DND-41 (cell line): ENCODE data around the gene IRS2.
A peak's percentile ranks its signal among the peaks of the same experiment; 100 is the strongest.

Experiments
- ATAC-seq: fragments of 200-7000 bp; cut with Tn5 transposase; 3 replicates; pipeline ENCODE4 v1.9.1; 2021; ENCODE audit warnings: low read depth; ENCODE audit not compliant: insufficient read depth
- DNase-seq: peaks from one replicate; pipeline ENCODE4 v3.0.0-alpha.2; 2020
- H2AFZ ChIP-seq: 2 replicates; pipeline ENCODE4 v1.6.0; 2012; ENCODE audit warnings: low read depth, low read length
- H3K27ac ChIP-seq: 2 replicates; pipeline ENCODE4 v1.5.1; 2012; ENCODE audit warnings: low read length, inconsistent platforms
- H3K27me3 ChIP-seq: fragments of 200-600 bp; sonication (generic); 2 replicates; pipeline ENCODE4 v1.6.0; 2012; ENCODE audit warnings: low read length, mild to moderate bottlenecking, inconsistent platforms; ENCODE audit not compliant: insufficient read depth, poor library complexity
- H3K36me3 ChIP-seq: 2 replicates; pipeline ENCODE4 v1.5.1; 2012; ENCODE audit warnings: low read length, inconsistent platforms; ENCODE audit not compliant: insufficient read depth
- H3K4me1 ChIP-seq: 2 replicates; pipeline ENCODE4 v1.5.1; 2012; ENCODE audit warnings: mild to moderate bottlenecking, low read length; ENCODE audit not compliant: insufficient read depth
- H3K4me2 ChIP-seq: 2 replicates; pipeline ENCODE4 v1.6.0; 2012; ENCODE audit warnings: mild to moderate bottlenecking, moderate library complexity, low read length, inconsistent platforms; ENCODE audit not compliant: insufficient read depth
- H3K4me3 ChIP-seq, 2 experiments: fragments of 200-600 bp in 1 of 2; shearing (Covaris generic) in 1 of 2; 2 replicates each; pipeline ENCODE4 v1.5.1; 2012 to 2016; ENCODE audit warnings: inconsistent platforms in 2 of 2, low read length in 2 of 2, mild to moderate bottlenecking in 2 of 2, low read depth in 1 of 2, moderate library complexity in 1 of 2
- H3K79me2 ChIP-seq: 2 replicates; pipeline ENCODE4 v1.6.0; 2012; ENCODE audit warnings: low read length, inconsistent platforms; ENCODE audit not compliant: insufficient read depth
- H3K9ac ChIP-seq: 2 replicates; pipeline ENCODE4 v1.6.0; 2012; ENCODE audit warnings: low read depth, mild to moderate bottlenecking, inconsistent platforms, low read length, moderate library complexity
- H3K9me3 ChIP-seq: 2 replicates; pipeline ENCODE4 v1.5.1; 2012; ENCODE audit warnings: low read length, moderate library complexity, mild to moderate bottlenecking, inconsistent platforms; ENCODE audit not compliant: insufficient read depth, severe bottlenecking
- H4K20me1 ChIP-seq: 2 replicates; pipeline ENCODE4 v1.6.0; 2012; ENCODE audit warnings: low read length; ENCODE audit not compliant: insufficient read depth
- CTCF ChIP-seq: IDR thresholded peaks from 2 replicates; pipeline ENCODE4 v1.5.1; 2012; ENCODE audit warnings: borderline replicate concordance, low read length, moderate library complexity, mild to moderate bottlenecking; ENCODE audit not compliant: poor library complexity, severe bottlenecking; ENCODE audit errors: extremely low read depth
- EZH2 ChIP-seq: IDR thresholded peaks from 3 replicates; pipeline ENCODE4 v1.6.1; 2012; ENCODE audit warnings: borderline replicate concordance, low read depth, mild to moderate bottlenecking, moderate library complexity, low read length, inconsistent platforms; ENCODE audit not compliant: severe bottlenecking

IRS2 gene

GRCh38 chr13:109788372-109789111 is 2.2 kb upstream of the IRS2 start:
- no peak for ATAC-seq
- peak overlapping the region; percentile 45 for H2AFZ ChIP-seq
- H3K79me2 ChIP-seq: no peaks in the 10 kb centered on the region
- 0 out of 2 replicates have a peak overlapping the region, but pooled peaks have one; percentile 3 for H3K9ac ChIP-seq
- no peak overlapping the region for H3K4me3 ChIP-seq
- peak overlapping the region; percentile 76 for H3K27ac ChIP-seq
- no peaks in the 10 kb centered on the region for H3K27me3 ChIP-seq
- H4K20me1 ChIP-seq: no peaks in the 10 kb centered on the region
- H3K4me2 ChIP-seq: peak overlapping the region; percentile 0; the same call in 1 of the 2 replicates
- no peaks in the 10 kb centered on the region for H3K36me3 ChIP-seq
- H3K4me1 ChIP-seq: peaks cover 62% of the 10 kb centered on the region
- no peak for DNase-seq
- H3K9me3 ChIP-seq: no peaks in the 10 kb centered on the region
- TF ChIP-seq EZH2: no peak

GRCh38 chr13:109787135-109787954 is 962 bp upstream of the IRS2 start:
- Histone ChIP-seq H4K20me1 (no peaks in the 10 kb centered on the region), H3K9ac (no peak overlapping the region), H3K4me2 (no peak overlapping the region), H3K79me2 (no peaks in the 10 kb centered on the region), H3K9me3 (no peaks in the 10 kb centered on the region), H3K36me3 (no peaks in the 10 kb centered on the region), H2AFZ (no peak overlapping the region), H3K4me1 (peaks cover 50% of the 10 kb centered on the region), H3K27ac (peak overlapping the region; percentile 53), H3K27me3 (no peaks in the 10 kb centered on the region), H3K4me3 (no peak overlapping the region)
- TF ChIP-seq CTCF (no peak), EZH2 (no peak)
- DNase-seq (no peak), ATAC-seq (no peak)

- Histone ChIP-seq H3K9ac (no peak overlapping the region), H3K4me1 (peaks cover 38% of the 10 kb centered on the region), H3K79me2 (no peaks in the 10 kb centered on the region), H3K36me3 (no peaks in the 10 kb centered on the region), H3K27me3 (no peaks in the 10 kb centered on the region), H3K4me3 (no peak overlapping the region), H2AFZ (no peak overlapping the region), H3K27ac (no peak overlapping the region), H3K4me2 (no peak overlapping the region), H3K9me3 (no peaks in the 10 kb centered on the region), H4K20me1 (no peaks in the 10 kb centered on the region)
- DNase-seq: no peak
- no peak for ATAC-seq
- TF ChIP-seq EZH2: no peak
- no peak for TF ChIP-seq CTCF
These were observed 412 bp downstream of the IRS2 start for GRCh38 chr13:109785892-109786450.

GRCh38 chr13:109785141-109785891 is 1.1 kb downstream of the IRS2 start:
- no peaks in the 10 kb centered on the region for H4K20me1 ChIP-seq
- TF ChIP-seq CTCF: no peak
- TF ChIP-seq EZH2: no peak
- no peak overlapping the region for H3K4me2 ChIP-seq
- no peak for ATAC-seq
- no peak overlapping the region for H3K9ac ChIP-seq
- H3K36me3 ChIP-seq: no peaks in the 10 kb centered on the region
- no peaks in the 10 kb centered on the region for H3K79me2 ChIP-seq
- no peaks in the 10 kb centered on the region for H3K9me3 ChIP-seq
- DNase-seq: no peak
- peaks cover 38% of the 10 kb centered on the region for H3K4me1 ChIP-seq
- no peak overlapping the region for H3K4me3 ChIP-seq
- no peaks in the 10 kb centered on the region for H3K27me3 ChIP-seq
- no peak overlapping the region for H2AFZ ChIP-seq
- no peak overlapping the region for H3K27ac ChIP-seq
